Liver (tissue), 9 donors: ENCODE results near the gene GRIA1. TPM values are rescaled to one million over a fixed set of nuclear protein-coding genes. Genes with fewer than 3 reads are reported as not detected.

Experiments
- DNase-seq: peaks from one replicate; pipeline ENCODE4 v3.0.0-alpha.2; 2017; ENCODE audit warnings: low spot score
- H3K27ac ChIP-seq, 2 donors: one replicate each; pipeline ENCODE4 v1.7.0; 2013; ENCODE audit warnings: inconsistent platforms in 2 of 2, low read length in 2 of 2, control low read depth in 1 of 2, low read depth in 1 of 2, mild to moderate bottlenecking in 1 of 2
- H3K27me3 ChIP-seq, 4 donors: one replicate each; pipeline versions ENCODE4 v1.6.1 to v1.7.0; 2013; ENCODE audit warnings: low read length in 3 of 4, inconsistent platforms in 1 of 4, mild to moderate bottlenecking in 1 of 4, moderate library complexity in 1 of 4; ENCODE audit not compliant: control insufficient read depth in 4 of 4, insufficient read depth in 4 of 4
- H3K36me3 ChIP-seq, 4 donors: one replicate each; pipeline versions ENCODE4 v1.6.1 to v1.7.0; 2013; ENCODE audit warnings: low read length in 3 of 4, mild to moderate bottlenecking in 3 of 4, low read depth in 1 of 4, moderate library complexity in 1 of 4; ENCODE audit not compliant: control insufficient read depth in 4 of 4, insufficient read depth in 3 of 4
- H3K4me1 ChIP-seq, 4 donors: one replicate each; pipeline versions ENCODE4 v1.6.1 to v1.7.0; 2013; ENCODE audit warnings: low read length in 3 of 4, mild to moderate bottlenecking in 3 of 4, moderate library complexity in 1 of 4; ENCODE audit not compliant: control insufficient read depth in 4 of 4, insufficient read depth in 4 of 4
- H3K4me3 ChIP-seq, 3 donors: one replicate each; pipeline versions ENCODE4 v1.6.1 to v1.7.0; 2013; ENCODE audit warnings: low read length in 3 of 3, control low read depth in 1 of 3, low read depth in 1 of 3, mild to moderate bottlenecking in 1 of 3
- H3K9ac ChIP-seq, 2 donors: one replicate each; pipeline ENCODE4 v1.7.0; 2013; ENCODE audit warnings: low read length in 2 of 2, mild to moderate bottlenecking in 2 of 2, moderate library complexity in 2 of 2, control low read depth in 1 of 2, low read depth in 1 of 2
- H3K9me3 ChIP-seq, 4 donors: one replicate each; pipeline versions ENCODE4 v1.6.1 to v1.7.0; 2013; ENCODE audit warnings: low read length in 3 of 4; ENCODE audit not compliant: control insufficient read depth in 4 of 4
- EGR1 ChIP-seq, 2 donors: IDR thresholded peaks; 2 replicates each; pipeline ENCODE4 v1.6.1; 2016 to 2018; ENCODE audit warnings: antibody characterized with exemption in 2 of 2, low read depth in 2 of 2
- FOXA1 ChIP-seq: IDR thresholded peaks from 2 replicates; pipeline ENCODE4 v1.6.1; 2016; ENCODE audit warnings: antibody characterized with exemption
- FOXA2 ChIP-seq: IDR thresholded peaks from 2 replicates; pipeline ENCODE4 v1.6.1; 2016; ENCODE audit warnings: antibody characterized with exemption
- GABPA ChIP-seq, 2 donors: IDR thresholded peaks in 1 of 2; conservative IDR thresholded peaks in 1 of 2; 2 replicates each; pipeline ENCODE4 v1.6.1; 2016; ENCODE audit warnings: antibody characterized with exemption in 2 of 2, mild to moderate bottlenecking in 1 of 2, moderate library complexity in 1 of 2
- HNF4A ChIP-seq, 2 donors: conservative IDR thresholded peaks; 2 replicates each; pipeline ENCODE4 v1.6.1; 2016; ENCODE audit warnings: antibody characterized with exemption in 2 of 2, mild to moderate bottlenecking in 2 of 2
- HNF4G ChIP-seq: IDR thresholded peaks from 2 replicates; pipeline ENCODE4 v1.6.1; 2016; ENCODE audit warnings: antibody characterized with exemption
- JUND ChIP-seq, 2 donors: IDR thresholded peaks; 2 replicates each; pipeline ENCODE4 v1.6.1; 2016; ENCODE audit warnings: antibody characterized with exemption in 2 of 2
- NR2F2 ChIP-seq: IDR thresholded peaks from 2 replicates; pipeline ENCODE4 v1.6.1; 2016; ENCODE audit warnings: antibody characterized with exemption
- RAD21 ChIP-seq, 2 donors: IDR thresholded peaks; 2 replicates each; pipeline ENCODE4 v1.6.1; 2016; ENCODE audit warnings: antibody characterized with exemption in 2 of 2, mild to moderate bottlenecking in 2 of 2
- RXRA ChIP-seq, 2 donors: IDR thresholded peaks; 2 replicates each; pipeline ENCODE4 v1.6.1; 2017 to 2018; ENCODE audit warnings: antibody characterized with exemption in 2 of 2, mild to moderate bottlenecking in 1 of 2
- SP1 ChIP-seq: IDR thresholded peaks from 2 replicates; pipeline ENCODE4 v1.6.1; 2018; ENCODE audit warnings: antibody characterized with exemption, mild to moderate bottlenecking
- TAF1 ChIP-seq: conservative IDR thresholded peaks from 2 replicates; pipeline ENCODE4 v1.6.1; 2016; ENCODE audit warnings: antibody characterized with exemption, mild to moderate bottlenecking
- YY1 ChIP-seq: IDR thresholded peaks from 2 replicates; pipeline ENCODE4 v1.6.1; 2016; ENCODE audit warnings: antibody characterized with exemption, mild to moderate bottlenecking
- WGBS: extraction: QIAGEN DNeasy Blood & Tissue Kit; methylation state at CpG from one replicate; pipeline ENCODE4 v1.1.7; 2013; 5-methylcytosine and 5-hydroxymethylcytosine counted together
- polyA plus RNA-seq, 2 donors: library from polyadenylated mRNA; stranded (reverse) in 1 of 2; unstranded in 1 of 2; fragments of 200-250 nt in 1 of 2; fragments of >200 nt in 1 of 2; fragmentation: Nextera tagmentation in 1 of 2; extraction: Ambion mirVana in 1 of 2; gene quantifications; one replicate each; pipeline versions ENCODE4 v1.2.1 to v1.2.3, GENCODE V29; 2013 to 2015
- total RNA-seq, 2 donors: library from RNA; depleted of rRNA; stranded (reverse); fragments of >200 nt; gene quantifications; one replicate each; pipeline ENCODE4 v1.2.3, GENCODE V29; 2014
- TF ChIP-seq, protein P1 (sequence below): IDR thresholded peaks from 2 replicates; pipeline ENCODE4 v1.6.1; 2016; ENCODE audit warnings: antibody characterized with exemption
- TF ChIP-seq, protein P2 (sequence below): IDR thresholded peaks from 2 replicates; pipeline ENCODE4 v1.6.1; 2016; ENCODE audit warnings: antibody characterized with exemption, mild to moderate bottlenecking
- TF ChIP-seq, protein P3 (sequence below): fragments of 150-350 bp; IDR thresholded peaks from 2 replicates; pipeline ENCODE4 v1.5.1; 2017; ENCODE audit warnings: improper control_type of control experiment, low read depth, low read length; ENCODE audit not compliant: missing input control
- TF ChIP-seq, protein P4 (sequence below): IDR thresholded peaks from 2 replicates; pipeline ENCODE4 v1.6.1; 2016; ENCODE audit warnings: antibody characterized with exemption
- TF ChIP-seq, protein P5 (sequence below): IDR thresholded peaks from 2 replicates; pipeline ENCODE4 v1.6.1; 2016; ENCODE audit warnings: antibody characterized with exemption
- donor health status: healthy.
- donor health status: healthy.
- donor health status: healthy.
- donor health status: healthy.
- donor health status: healthy.

Gene GRIA1
- total and polyA plus RNA-seq, 4 donors: 0.08 TPM; not detected in 3

DNA sequence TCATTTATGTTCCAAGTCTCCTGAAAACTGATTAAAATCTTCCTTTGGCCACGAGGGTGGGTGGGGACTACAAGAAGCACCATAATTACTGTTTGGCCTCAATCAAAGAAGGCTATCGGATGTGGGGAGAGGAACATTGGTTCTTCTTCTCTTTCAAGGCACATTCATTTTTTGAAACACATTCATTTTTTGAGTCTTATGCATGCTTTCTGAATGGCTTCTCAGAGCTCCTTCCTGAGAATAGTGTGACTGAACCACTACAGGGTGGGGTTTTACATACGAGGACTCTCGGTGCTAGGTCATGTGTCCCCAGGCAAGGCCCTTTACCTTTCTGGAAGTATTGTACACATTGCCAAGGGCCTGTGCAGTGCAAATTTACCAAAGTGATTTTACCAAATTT is 7.0 kb upstream of the GRIA1 start:
- Histone ChIP-seq H3K4me3 (no peak overlapping the region), H3K27me3 (no peaks in the 10 kb centered on the region), H3K27ac (no peak overlapping the region), H3K36me3 (no peaks in the 10 kb centered on the region), H3K9ac (no peak overlapping the region), H3K9me3 (no peaks in the 10 kb centered on the region), H3K4me1 (no peaks in the 10 kb centered on the region)
- TF ChIP-seq, protein P1, sequence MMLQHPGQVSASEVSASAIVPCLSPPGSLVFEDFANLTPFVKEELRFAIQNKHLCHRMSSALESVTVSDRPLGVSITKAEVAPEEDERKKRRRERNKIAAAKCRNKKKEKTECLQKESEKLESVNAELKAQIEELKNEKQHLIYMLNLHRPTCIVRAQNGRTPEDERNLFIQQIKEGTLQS: no peak
- TF ChIP-seq FOXA1: no peak
- no peak for TF ChIP-seq FOXA2
- no peak for TF ChIP-seq JUND (IDR thresholded peaks at IDR 0.05)
- no peak for TF ChIP-seq YY1
- TF ChIP-seq SP1: no peak
- TF ChIP-seq GABPA (IDR thresholded peaks at IDR 0.05 in 1 of 2, conservative IDR thresholded peaks at IDR 0.05 in 1 of 2): no peak
- TF ChIP-seq, protein P2, sequence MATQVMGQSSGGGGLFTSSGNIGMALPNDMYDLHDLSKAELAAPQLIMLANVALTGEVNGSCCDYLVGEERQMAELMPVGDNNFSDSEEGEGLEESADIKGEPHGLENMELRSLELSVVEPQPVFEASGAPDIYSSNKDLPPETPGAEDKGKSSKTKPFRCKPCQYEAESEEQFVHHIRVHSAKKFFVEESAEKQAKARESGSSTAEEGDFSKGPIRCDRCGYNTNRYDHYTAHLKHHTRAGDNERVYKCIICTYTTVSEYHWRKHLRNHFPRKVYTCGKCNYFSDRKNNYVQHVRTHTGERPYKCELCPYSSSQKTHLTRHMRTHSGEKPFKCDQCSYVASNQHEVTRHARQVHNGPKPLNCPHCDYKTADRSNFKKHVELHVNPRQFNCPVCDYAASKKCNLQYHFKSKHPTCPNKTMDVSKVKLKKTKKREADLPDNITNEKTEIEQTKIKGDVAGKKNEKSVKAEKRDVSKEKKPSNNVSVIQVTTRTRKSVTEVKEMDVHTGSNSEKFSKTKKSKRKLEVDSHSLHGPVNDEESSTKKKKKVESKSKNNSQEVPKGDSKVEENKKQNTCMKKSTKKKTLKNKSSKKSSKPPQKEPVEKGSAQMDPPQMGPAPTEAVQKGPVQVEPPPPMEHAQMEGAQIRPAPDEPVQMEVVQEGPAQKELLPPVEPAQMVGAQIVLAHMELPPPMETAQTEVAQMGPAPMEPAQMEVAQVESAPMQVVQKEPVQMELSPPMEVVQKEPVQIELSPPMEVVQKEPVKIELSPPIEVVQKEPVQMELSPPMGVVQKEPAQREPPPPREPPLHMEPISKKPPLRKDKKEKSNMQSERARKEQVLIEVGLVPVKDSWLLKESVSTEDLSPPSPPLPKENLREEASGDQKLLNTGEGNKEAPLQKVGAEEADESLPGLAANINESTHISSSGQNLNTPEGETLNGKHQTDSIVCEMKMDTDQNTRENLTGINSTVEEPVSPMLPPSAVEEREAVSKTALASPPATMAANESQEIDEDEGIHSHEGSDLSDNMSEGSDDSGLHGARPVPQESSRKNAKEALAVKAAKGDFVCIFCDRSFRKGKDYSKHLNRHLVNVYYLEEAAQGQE: no peak
- TF ChIP-seq RXRA (IDR thresholded peaks at IDR 0.05): no peak
- no peak for TF ChIP-seq HNF4A (conservative IDR thresholded peaks at IDR 0.05)
- TF ChIP-seq, protein P3, sequence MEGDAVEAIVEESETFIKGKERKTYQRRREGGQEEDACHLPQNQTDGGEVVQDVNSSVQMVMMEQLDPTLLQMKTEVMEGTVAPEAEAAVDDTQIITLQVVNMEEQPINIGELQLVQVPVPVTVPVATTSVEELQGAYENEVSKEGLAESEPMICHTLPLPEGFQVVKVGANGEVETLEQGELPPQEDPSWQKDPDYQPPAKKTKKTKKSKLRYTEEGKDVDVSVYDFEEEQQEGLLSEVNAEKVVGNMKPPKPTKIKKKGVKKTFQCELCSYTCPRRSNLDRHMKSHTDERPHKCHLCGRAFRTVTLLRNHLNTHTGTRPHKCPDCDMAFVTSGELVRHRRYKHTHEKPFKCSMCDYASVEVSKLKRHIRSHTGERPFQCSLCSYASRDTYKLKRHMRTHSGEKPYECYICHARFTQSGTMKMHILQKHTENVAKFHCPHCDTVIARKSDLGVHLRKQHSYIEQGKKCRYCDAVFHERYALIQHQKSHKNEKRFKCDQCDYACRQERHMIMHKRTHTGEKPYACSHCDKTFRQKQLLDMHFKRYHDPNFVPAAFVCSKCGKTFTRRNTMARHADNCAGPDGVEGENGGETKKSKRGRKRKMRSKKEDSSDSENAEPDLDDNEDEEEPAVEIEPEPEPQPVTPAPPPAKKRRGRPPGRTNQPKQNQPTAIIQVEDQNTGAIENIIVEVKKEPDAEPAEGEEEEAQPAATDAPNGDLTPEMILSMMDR: no peak
- TF ChIP-seq HNF4G: no peak
- no peak for TF ChIP-seq TAF1
- TF ChIP-seq, protein P4, sequence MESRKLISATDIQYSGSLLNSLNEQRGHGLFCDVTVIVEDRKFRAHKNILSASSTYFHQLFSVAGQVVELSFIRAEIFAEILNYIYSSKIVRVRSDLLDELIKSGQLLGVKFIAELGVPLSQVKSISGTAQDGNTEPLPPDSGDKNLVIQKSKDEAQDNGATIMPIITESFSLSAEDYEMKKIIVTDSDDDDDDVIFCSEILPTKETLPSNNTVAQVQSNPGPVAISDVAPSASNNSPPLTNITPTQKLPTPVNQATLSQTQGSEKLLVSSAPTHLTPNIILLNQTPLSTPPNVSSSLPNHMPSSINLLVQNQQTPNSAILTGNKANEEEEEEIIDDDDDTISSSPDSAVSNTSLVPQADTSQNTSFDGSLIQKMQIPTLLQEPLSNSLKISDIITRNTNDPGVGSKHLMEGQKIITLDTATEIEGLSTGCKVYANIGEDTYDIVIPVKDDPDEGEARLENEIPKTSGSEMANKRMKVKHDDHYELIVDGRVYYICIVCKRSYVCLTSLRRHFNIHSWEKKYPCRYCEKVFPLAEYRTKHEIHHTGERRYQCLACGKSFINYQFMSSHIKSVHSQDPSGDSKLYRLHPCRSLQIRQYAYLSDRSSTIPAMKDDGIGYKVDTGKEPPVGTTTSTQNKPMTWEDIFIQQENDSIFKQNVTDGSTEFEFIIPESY: no peak
- TF ChIP-seq EGR1 (IDR thresholded peaks at IDR 0.05; ENCODE audit: low read depth in 2 of 2): no peak
- TF ChIP-seq, protein P5, sequence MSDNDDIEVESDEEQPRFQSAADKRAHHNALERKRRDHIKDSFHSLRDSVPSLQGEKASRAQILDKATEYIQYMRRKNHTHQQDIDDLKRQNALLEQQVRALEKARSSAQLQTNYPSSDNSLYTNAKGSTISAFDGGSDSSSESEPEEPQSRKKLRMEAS: no peak
- TF ChIP-seq NR2F2: no peak
- no peak for TF ChIP-seq RAD21 (IDR thresholded peaks at IDR 0.05)
- DNase-seq: no peak
- 90% methylated on average over 4 of the region's 4 CpGs for WGBS
